Nephron (organoid): Measurements from ENCODE around the gene DENND1A.

Experiments
- H3K27ac Mint-ChIP-seq, 3 experiments: 2 replicates each; pipeline ENCODE4 v1.8.0; 2020; ENCODE audit warnings: mixed read lengths in 3 of 3, mild to moderate bottlenecking in 2 of 3, moderate library complexity in 1 of 3
- H3K27me3 Mint-ChIP-seq: 2 replicates; pipeline ENCODE4 v1.8.0; 2021; ENCODE audit warnings: low read depth, mild to moderate bottlenecking, moderate library complexity, mixed read lengths
- H3K36me3 Mint-ChIP-seq: 2 replicates; pipeline ENCODE4 v1.8.0; 2020; ENCODE audit warnings: low read depth, mixed read lengths
- H3K4me1 Mint-ChIP-seq: 2 replicates; pipeline ENCODE4 v1.8.0; 2020; ENCODE audit warnings: mixed read lengths
- H3K4me3 Mint-ChIP-seq, 3 experiments: 2 replicates each; pipeline ENCODE4 v1.8.0; 2020; ENCODE audit warnings: mild to moderate bottlenecking in 3 of 3, mixed read lengths in 3 of 3, moderate library complexity in 2 of 3
- H3K9me3 Mint-ChIP-seq: 2 replicates; pipeline ENCODE4 v1.8.0; 2020; ENCODE audit warnings: mixed read lengths
- CTCF ChIP-seq, 3 experiments: fragments of 200-600 bp; sonication (generic); IDR thresholded peaks; one replicate each; pipeline ENCODE4 v1.5.0; 2021; ENCODE audit warnings: antibody characterized with exemption in 3 of 3; ENCODE audit not compliant: unreplicated experiment in 3 of 3

DENND1A gene

GRCh38 chr9:123355761-123356431 lies 574.0 kb downstream of the DENND1A start, which contains the start of gene CRB2:
Gene CRB2 (plus strand): TSS chr9:123356197. CDS start chr9:123356261, 64 bp downstream.
- TF ChIP-seq CTCF (IDR thresholded peaks at IDR 0.05; ENCODE audit: unreplicated experiment in 3 of 3): peak; percentile 15 to 42 (median 26)
- peaks cover 29% of the 10 kb centered on the region for H3K4me1 Mint-ChIP-seq
- peak within 1 kb of the TSS in 2 of 3 experiments; percentile 58 to 80 for H3K27ac Mint-ChIP-seq
- peak within 1 kb of the TSS; percentile 79 to 84 (median 80) for H3K4me3 Mint-ChIP-seq
- no peaks in the 10 kb centered on the region for H3K36me3 Mint-ChIP-seq
- H3K9me3 Mint-ChIP-seq: no peaks in the 10 kb centered on the region
- peaks cover 10% of the 10 kb centered on the region for H3K27me3 Mint-ChIP-seq

DNA sequence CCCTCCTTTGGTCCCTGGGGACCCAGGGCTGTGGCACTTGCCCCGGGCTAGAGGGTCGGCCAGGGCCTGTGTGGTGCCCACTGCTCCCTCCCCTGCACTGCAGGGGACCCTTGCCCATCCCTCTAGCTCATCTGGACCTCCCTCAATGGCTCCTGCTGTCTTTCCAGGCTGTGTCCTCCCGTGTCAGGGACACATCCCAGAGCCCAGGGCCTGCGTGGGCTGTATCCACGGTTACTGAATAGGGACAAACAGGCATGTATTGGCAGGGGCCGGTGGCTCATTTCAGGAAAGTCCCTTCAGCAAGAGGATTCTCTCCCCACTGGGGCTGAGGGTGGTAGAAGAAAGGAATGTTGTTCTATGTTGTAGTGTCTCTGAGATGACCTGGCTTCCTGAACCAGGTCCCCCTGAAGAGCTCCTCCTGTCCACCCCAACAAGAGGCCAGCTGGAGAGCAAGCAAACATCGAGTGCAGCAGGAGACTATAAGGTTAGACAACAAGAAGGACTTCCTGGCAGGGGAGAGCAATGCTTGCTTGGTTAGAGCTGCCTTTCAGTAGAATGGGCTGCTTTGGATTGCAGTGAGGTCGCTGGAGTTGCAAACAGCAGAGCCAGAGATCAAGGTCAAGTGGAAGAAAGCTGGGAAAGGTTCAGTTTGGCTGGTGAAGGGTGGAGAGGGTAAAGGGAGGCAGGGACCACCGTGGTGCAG lies 575.0 kb downstream of the DENND1A start:
- TF ChIP-seq CTCF (IDR thresholded peaks at IDR 0.05; ENCODE audit: unreplicated experiment in 3 of 3): no peak
- Mint-ChIP-seq H3K4me1 (peaks cover 27% of the 10 kb centered on the region), H3K9me3 (no peaks in the 10 kb centered on the region), H3K4me3 (peak overlapping the region; percentile 38 to 69 (median 62)), H3K36me3 (no peaks in the 10 kb centered on the region), H3K27me3 (peaks cover 10% of the 10 kb centered on the region), H3K27ac (peak overlapping the region in 2 of 3 experiments; percentile 7 to 79)

DNA sequence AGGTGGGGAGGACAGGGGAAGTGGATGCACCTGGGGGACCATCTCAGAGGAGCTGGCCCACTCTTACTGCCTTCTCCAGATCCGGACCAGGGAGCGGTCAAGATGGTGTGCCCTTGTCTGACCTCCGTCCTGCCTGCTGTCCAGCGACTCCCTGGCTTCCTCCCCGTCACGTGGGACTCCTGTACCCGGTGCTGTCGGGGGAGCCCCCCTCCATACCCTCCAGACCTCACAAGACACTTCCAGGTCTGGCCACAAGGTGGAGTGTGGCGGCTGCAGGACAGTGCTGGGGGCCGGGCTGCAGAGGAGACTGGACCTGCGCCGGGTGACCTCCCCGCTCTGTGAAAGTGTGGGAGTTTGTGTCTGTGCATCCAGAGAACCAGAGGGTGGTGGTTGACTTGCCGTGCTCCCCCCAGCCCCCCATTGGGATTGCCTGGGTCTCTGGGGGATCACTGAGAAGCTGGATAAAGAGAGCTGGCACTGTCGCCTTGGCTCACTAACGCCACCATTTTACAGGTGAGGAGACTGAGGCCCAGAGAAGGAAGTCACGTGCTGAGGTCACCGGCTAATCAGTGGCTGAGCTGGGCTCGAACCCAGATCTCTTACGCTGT lies 575.8 kb downstream of the DENND1A start:
- peak; percentile 87 to 91 (median 90) for TF ChIP-seq CTCF (IDR thresholded peaks at IDR 0.05; ENCODE audit: unreplicated experiment in 3 of 3)
- H3K9me3 Mint-ChIP-seq: no peaks in the 10 kb centered on the region
- peak overlapping the region in 2 of 3 experiments; percentile 53 to 64 for H3K27ac Mint-ChIP-seq
- H3K4me3 Mint-ChIP-seq: peak overlapping the region in 2 of 3 experiments; percentile 11 to 50
- peaks cover 19% of the 10 kb centered on the region for H3K4me1 Mint-ChIP-seq
- peaks cover 10% of the 10 kb centered on the region for H3K27me3 Mint-ChIP-seq
- no peaks in the 10 kb centered on the region for H3K36me3 Mint-ChIP-seq

GRCh38 chr9:123353041-123353440 lies 576.9 kb downstream of the DENND1A start:
- no peak overlapping the region for H3K4me3 Mint-ChIP-seq
- H3K36me3 Mint-ChIP-seq: no peaks in the 10 kb centered on the region
- H3K4me1 Mint-ChIP-seq: peaks cover 11% of the 10 kb centered on the region
- H3K27ac Mint-ChIP-seq: no peak overlapping the region
- H3K9me3 Mint-ChIP-seq: no peaks in the 10 kb centered on the region
- peaks cover 10% of the 10 kb centered on the region for H3K27me3 Mint-ChIP-seq
- no peak for TF ChIP-seq CTCF (IDR thresholded peaks at IDR 0.05; ENCODE audit: unreplicated experiment in 3 of 3)

DNA sequence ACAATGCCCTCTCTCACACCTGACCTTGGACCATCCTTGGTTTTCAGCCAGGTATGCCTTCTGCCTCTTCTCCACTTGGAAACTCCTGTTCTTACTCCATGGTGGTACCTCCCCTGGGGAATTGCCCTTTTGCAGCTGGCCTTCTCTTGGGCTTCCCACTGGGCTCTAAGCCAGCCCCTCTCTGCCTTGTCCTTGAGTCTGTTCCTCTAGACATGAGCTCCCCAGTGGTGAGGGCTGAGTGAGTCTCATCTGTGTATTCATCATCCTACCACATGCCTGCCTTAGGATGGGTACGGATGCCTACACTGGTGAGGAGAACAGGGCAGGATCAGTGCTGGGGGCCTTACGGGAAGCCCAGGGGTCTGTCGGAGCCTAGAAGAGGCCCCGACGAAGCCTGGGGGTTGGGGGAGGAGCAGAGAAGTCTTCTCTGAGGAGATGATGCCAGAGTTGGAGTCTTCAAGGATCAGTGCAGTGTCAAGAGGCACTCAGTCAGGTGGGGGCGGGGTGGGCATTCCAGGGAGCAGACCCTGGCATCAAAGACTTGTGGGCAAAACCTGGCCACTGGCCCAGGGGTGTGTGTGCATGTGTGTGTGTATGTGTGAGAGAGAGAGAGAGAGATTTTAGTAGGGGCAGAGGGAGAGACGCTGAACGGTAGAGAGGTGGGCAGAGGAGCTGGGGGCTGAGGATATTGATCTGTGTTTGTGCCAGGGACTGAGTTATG lies 579.2 kb downstream of the DENND1A start:
- H3K9me3 Mint-ChIP-seq: no peaks in the 10 kb centered on the region
- no peak overlapping the region for H3K4me3 Mint-ChIP-seq
- H3K27ac Mint-ChIP-seq: peak overlapping the region in 1 of 3 experiments; percentile 43
- H3K27me3 Mint-ChIP-seq: peaks cover 5% of the 10 kb centered on the region
- peaks cover 8% of the 10 kb centered on the region for H3K4me1 Mint-ChIP-seq
- no peak for TF ChIP-seq CTCF (IDR thresholded peaks at IDR 0.05; ENCODE audit: unreplicated experiment in 3 of 3)
- no peaks in the 10 kb centered on the region for H3K36me3 Mint-ChIP-seq
